Esophagus muscularis mucosa (tissue), 4 donors: ENCODE measurements around the gene MFSD12. TPM values are rescaled to one million over a fixed set of nuclear protein-coding genes. Genes with fewer than 3 reads are reported as not detected.

Experiments
- DNase-seq: peaks from one replicate; pipeline ENCODE4 v3.0.0-alpha.2; 2017; ENCODE audit errors: extremely low spot score
- H3K27ac ChIP-seq, 4 donors: fragments of 200-600 bp; sonication (generic); replicated peaks in 1 of 4; 1 replicate in 3 of 4; 2 replicates in 1 of 4; pipeline ENCODE4 v1.5.1; 2016 to 2019; ENCODE audit warnings: mild to moderate bottlenecking in 1 of 4
- H3K27me3 ChIP-seq, 4 donors: fragments of 200-600 bp; sonication (generic); one replicate each; pipeline versions ENCODE4 v1.5.1 to v1.6.0; 2016 to 2019
- H3K36me3 ChIP-seq, 4 donors: fragments of 200-600 bp; sonication (generic); one replicate each; pipeline ENCODE4 v1.5.1; 2016 to 2019
- H3K4me1 ChIP-seq, 4 donors: fragments of 200-600 bp; sonication (generic); one replicate each; pipeline ENCODE4 v1.5.1; 2016 to 2019
- H3K4me3 ChIP-seq, 4 donors: fragments of 200-600 bp; sonication (generic); 1 replicate in 2 of 4; 2 replicates in 2 of 4; pipeline ENCODE4 v1.5.1; 2016 to 2019; ENCODE audit warnings: mild to moderate bottlenecking in 4 of 4, moderate library complexity in 1 of 4
- H3K9me3 ChIP-seq, 4 donors: fragments of 200-600 bp; sonication (generic); 1 replicate in 3 of 4; 2 replicates in 1 of 4; pipeline ENCODE4 v1.5.1; 2016 to 2019
- CTCF ChIP-seq, 3 experiments: fragments of 200-600 bp in 2 of 3; fragments of 450-650 bp in 1 of 3; sonication (generic) in 2 of 3; IDR thresholded peaks; one replicate each; pipeline ENCODE4 v1.5.1; 2017 to 2019; ENCODE audit warnings: antibody characterized with exemption in 3 of 3, mild to moderate bottlenecking in 2 of 3, moderate library complexity in 1 of 3
- EP300 ChIP-seq: sonication (generic); formaldehyde crosslinking; IDR thresholded peaks from one replicate; pipeline ENCODE4 v1.6.1; 2017; ENCODE audit warnings: antibody characterized with exemption
- POLR2A ChIP-seq: fragments of 450-650 bp; IDR thresholded peaks from one replicate; pipeline ENCODE4 v1.6.1; 2017; ENCODE audit warnings: antibody characterized with exemption, moderate library complexity, mild to moderate bottlenecking, low read depth
- POLR2AphosphoS5 ChIP-seq, 2 donors: sonication (generic); formaldehyde crosslinking; IDR thresholded peaks; one replicate each; pipeline ENCODE4 v1.6.1; 2017; ENCODE audit warnings: antibody characterized with exemption in 2 of 2
- WGBS: methylation state at CpG from one replicate; pipeline ENCODE4 v1.1.5; 2018; 5-methylcytosine and 5-hydroxymethylcytosine counted together
- intact Hi-C: fragments of 100-400 bp; cut with DNase I; formaldehyde crosslinking; loops from one replicate; pipeline ENCODE4 v1.15.1; 2023
- total RNA-seq, 4 donors: library from RNA; depleted of rRNA; stranded (reverse); fragments of >200 nt; gene quantifications; one replicate each; pipeline versions ENCODE4 v1.1.0 to v1.2.1, GENCODE V29; 2016

MFSD12 gene
- total RNA-seq, 4 donors from 2014 or later, result 28.2 to 87.0 (median 62.4) TPM

- WGBS, result 80% methylated on average over 7 of the region's 7 CpGs
- Histone ChIP-seq H3K36me3 (peaks cover 25 to 59% (median 46%) of the 10 kb centered on the region in 4 donors), H3K4me1 (peaks cover 0 to 39% (median 25%) of the 10 kb centered on the region in 4 donors), H3K27me3 (no peaks in the 10 kb centered on the region), H3K4me3 (no peak overlapping the region), H3K27ac (no peak overlapping the region), H3K9me3 (no peaks in the 10 kb centered on the region)
- TF ChIP-seq CTCF (IDR thresholded peaks at IDR 0.05) (no peak), EP300 (no peak), POLR2AphosphoS5 (IDR thresholded peaks at IDR 0.05) (no peak), POLR2A (no peak)
- no peak for DNase-seq
- intact Hi-C loops, result no loop called here
Measured at GRCh38 chr19:3521104-3521445, 36.3 kb downstream of the MFSD12 start.

- Histone ChIP-seq H3K36me3 (peaks cover 20 to 53% (median 41%) of the 10 kb centered on the region in 4 donors), H3K27me3 (no peaks in the 10 kb centered on the region), H3K4me3 (no peak overlapping the region), H3K27ac (no peak overlapping the region), H3K9me3 (no peaks in the 10 kb centered on the region), H3K4me1 (peaks cover 0 to 45% (median 32%) of the 10 kb centered on the region in 4 donors)
- no peak for DNase-seq
- TF ChIP-seq POLR2A, result no peak
- no peak for TF ChIP-seq EP300
- TF ChIP-seq POLR2AphosphoS5 (IDR thresholded peaks at IDR 0.05), result no peak
- TF ChIP-seq CTCF (IDR thresholded peaks at IDR 0.05), result no peak
- intact Hi-C loops, result no loop called here
- 84% methylated on average over 25 of the region's 37 CpGs for WGBS
Measured at GRCh38 chr19:3520166-3521103, 37.0 kb downstream of the MFSD12 start.

DNA sequence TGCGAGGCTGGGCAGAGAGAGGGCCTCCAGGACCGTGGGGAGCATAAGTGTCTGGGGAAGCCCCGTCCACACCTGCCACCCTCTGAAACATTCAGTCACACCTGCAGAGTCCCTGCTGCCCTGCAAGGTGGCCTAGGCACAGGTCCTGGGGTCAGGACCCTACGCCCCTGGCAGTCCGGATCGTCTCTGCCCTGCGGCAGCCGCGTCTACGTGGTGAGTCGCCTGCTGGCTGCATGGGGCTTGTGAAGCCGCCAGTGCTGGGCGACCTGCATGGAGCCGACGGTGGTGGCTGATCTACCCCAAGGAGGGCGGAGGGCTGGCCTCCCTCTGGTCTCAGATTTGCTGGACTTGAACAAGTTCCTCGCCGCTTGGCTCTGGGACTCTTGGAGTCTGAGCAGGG, 38.3 kb downstream of the MFSD12 start:
- H3K4me3 ChIP-seq, result no peak overlapping the region
- TF ChIP-seq POLR2AphosphoS5 (IDR thresholded peaks at IDR 0.05) (no peak), POLR2A (no peak), EP300 (no peak), CTCF (IDR thresholded peaks at IDR 0.05) (no peak)
- no peaks in the 10 kb centered on the region for H3K9me3 ChIP-seq
- no peak for DNase-seq
- no peaks in the 10 kb centered on the region for H3K27me3 ChIP-seq
- peaks cover 15 to 47% (median 32%) of the 10 kb centered on the region in 4 donors for H3K36me3 ChIP-seq
- intact Hi-C loops, result no loop called here
- H3K27ac ChIP-seq, result no peak overlapping the region
- peaks cover 0 to 54% (median 38%) of the 10 kb centered on the region in 4 donors for H3K4me1 ChIP-seq
- WGBS, result 81% methylated on average over 14 of the region's 18 CpGs

GRCh38 chr19:3518659-3519058, 38.7 kb downstream of the MFSD12 start:
- DNase-seq, result no peak
- WGBS, result 91% methylated on average over 2 of the region's 2 CpGs
- TF ChIP-seq CTCF (IDR thresholded peaks at IDR 0.05), result no peak
- no peak for TF ChIP-seq EP300
- no peak for TF ChIP-seq POLR2A
- H3K4me1 ChIP-seq, result peaks cover 0 to 55% (median 42%) of the 10 kb centered on the region in 4 donors
- H3K27me3 ChIP-seq, result no peaks in the 10 kb centered on the region
- intact Hi-C loops, result no loop called here
- H3K27ac ChIP-seq, result no peak overlapping the region
- peaks cover 11 to 42% (median 27%) of the 10 kb centered on the region in 4 donors for H3K36me3 ChIP-seq
- no peaks in the 10 kb centered on the region for H3K9me3 ChIP-seq
- H3K4me3 ChIP-seq, result no peak overlapping the region
